ENCODE measurements around the gene TFR2. TPM values are rescaled to one million over a fixed set of nuclear protein-coding genes. Genes with fewer than 3 reads are reported as not detected.

The TFR2 gene
- total and polyA plus RNA-seq, 3 donors from 2014 or later = 0.87 to 1.5 (median 1.1) TPM

GRCh38 chr7:100654908-100655831 lies 13.8 kb upstream of the TFR2 start:
- H3K27ac ChIP-seq = no peak overlapping the region
- WGBS, 2 donors = 31 to 49% methylated on average over 21 to 25 of the region's 25 CpGs
- DNase-seq = no peak
- H3K27me3 ChIP-seq = no peaks in the 10 kb centered on the region
- no peaks in the 10 kb centered on the region for H3K9me3 ChIP-seq
- intact Hi-C loops (cut with DNase I; ENCODE audit: low total_unique reads) = no loop called here
- TF ChIP-seq POLR2A (IDR thresholded peaks at IDR 0.05) (no peak), CTCF (IDR thresholded peaks at IDR 0.05) (no peak)
- no peaks in the 10 kb centered on the region for H3K4me1 ChIP-seq
- no peaks in the 10 kb centered on the region for H3K36me3 ChIP-seq (ENCODE audit: low read depth, missing control alignments)
- H3K4me3 ChIP-seq = peak overlapping the region in 1 of 2 donors; percentile 51

GRCh38 chr7:100649826-100650565 lies 8.6 kb upstream of the TFR2 start:
- WGBS, 2 donors = 83 to 88% methylated on average over 11 to 15 of the region's 15 CpGs
- Histone ChIP-seq H3K4me1 (no peaks in the 10 kb centered on the region), H3K9me3 (no peaks in the 10 kb centered on the region), H3K36me3 (ENCODE audit: low read depth, missing control alignments) (no peaks in the 10 kb centered on the region), H3K27me3 (no peaks in the 10 kb centered on the region), H3K27ac (no peak overlapping the region), H3K4me3 (no peak overlapping the region)
- no peak for DNase-seq
- TF ChIP-seq POLR2A (IDR thresholded peaks at IDR 0.05) = no peak
- no peak for TF ChIP-seq CTCF (IDR thresholded peaks at IDR 0.05)
- intact Hi-C loops (cut with DNase I; ENCODE audit: low total_unique reads) = no loop called here

GRCh38 chr7:100642534-100642907 lies 1.2 kb upstream of the TFR2 start:
- Histone ChIP-seq H3K36me3 (ENCODE audit: low read depth, missing control alignments) (no peaks in the 10 kb centered on the region), H3K4me1 (peaks cover 5% of the 10 kb centered on the region), H3K9me3 (no peaks in the 10 kb centered on the region), H3K27ac (no peak overlapping the region), H3K4me3 (no peak overlapping the region), H3K27me3 (no peaks in the 10 kb centered on the region)
- intact Hi-C loops (cut with DNase I; ENCODE audit: low total_unique reads) = no loop called here
- TF ChIP-seq POLR2A (IDR thresholded peaks at IDR 0.05) = no peak
- WGBS, 2 donors = 71 to 75% methylated on average over 11 of the region's 11 CpGs
- DNase-seq = no peak

- no peaks in the 10 kb centered on the region for H3K27me3 ChIP-seq
- no peaks in the 10 kb centered on the region for H3K36me3 ChIP-seq (ENCODE audit: low read depth, missing control alignments)
- no peak overlapping the region for H3K27ac ChIP-seq
- no peak overlapping the region for H3K4me3 ChIP-seq
- no peaks in the 10 kb centered on the region for H3K9me3 ChIP-seq
- DNase-seq = no peak
- WGBS, 2 donors = 63 to 80% methylated on average over 6 to 10 of the region's 10 CpGs
- intact Hi-C loops (cut with DNase I; ENCODE audit: low total_unique reads) = no loop called here
- peaks cover 5% of the 10 kb centered on the region for H3K4me1 ChIP-seq
- no peak for TF ChIP-seq CTCF (IDR thresholded peaks at IDR 0.05)
- no peak for TF ChIP-seq POLR2A (IDR thresholded peaks at IDR 0.05)
Observed at GRCh38 chr7:100641860-100642533, 645 bp upstream of the TFR2 start.
